ENCODE data around the gene NR2E3.

DNA sequence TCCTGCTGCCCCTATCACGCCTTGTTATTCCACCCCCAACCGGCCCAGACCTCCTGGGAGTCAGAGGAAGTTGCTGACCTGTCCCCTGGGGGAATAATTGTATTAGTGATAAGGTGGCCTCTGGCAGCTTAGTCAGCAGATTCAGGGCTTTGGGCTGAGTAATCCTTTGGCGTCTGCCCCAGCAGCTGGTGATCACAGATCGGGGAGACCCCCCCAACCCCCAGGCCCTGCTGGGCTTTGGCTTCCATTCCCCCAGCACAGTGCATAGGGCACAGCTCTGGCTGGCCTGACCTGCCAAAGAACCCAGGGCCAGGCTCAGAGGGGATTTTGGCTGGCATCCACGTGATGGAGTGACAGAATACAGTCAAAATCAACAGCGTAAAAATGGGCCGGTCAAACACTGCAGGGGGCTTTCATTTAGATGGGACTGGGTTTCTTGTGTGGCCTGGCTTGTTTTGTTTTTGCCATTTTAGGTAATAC is 3.9 kb upstream of the NR2E3 start:
- TF ChIP-seq, protein P1, sequence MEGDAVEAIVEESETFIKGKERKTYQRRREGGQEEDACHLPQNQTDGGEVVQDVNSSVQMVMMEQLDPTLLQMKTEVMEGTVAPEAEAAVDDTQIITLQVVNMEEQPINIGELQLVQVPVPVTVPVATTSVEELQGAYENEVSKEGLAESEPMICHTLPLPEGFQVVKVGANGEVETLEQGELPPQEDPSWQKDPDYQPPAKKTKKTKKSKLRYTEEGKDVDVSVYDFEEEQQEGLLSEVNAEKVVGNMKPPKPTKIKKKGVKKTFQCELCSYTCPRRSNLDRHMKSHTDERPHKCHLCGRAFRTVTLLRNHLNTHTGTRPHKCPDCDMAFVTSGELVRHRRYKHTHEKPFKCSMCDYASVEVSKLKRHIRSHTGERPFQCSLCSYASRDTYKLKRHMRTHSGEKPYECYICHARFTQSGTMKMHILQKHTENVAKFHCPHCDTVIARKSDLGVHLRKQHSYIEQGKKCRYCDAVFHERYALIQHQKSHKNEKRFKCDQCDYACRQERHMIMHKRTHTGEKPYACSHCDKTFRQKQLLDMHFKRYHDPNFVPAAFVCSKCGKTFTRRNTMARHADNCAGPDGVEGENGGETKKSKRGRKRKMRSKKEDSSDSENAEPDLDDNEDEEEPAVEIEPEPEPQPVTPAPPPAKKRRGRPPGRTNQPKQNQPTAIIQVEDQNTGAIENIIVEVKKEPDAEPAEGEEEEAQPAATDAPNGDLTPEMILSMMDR (conservative IDR thresholded peaks at IDR 0.05): no peak
- TF ChIP-seq ZFX (IDR thresholded peaks at IDR 0.05): no peak
